Upper lobe of right lung (tissue), 1 donor: ENCODE measurements around the gene SMIM26. TPM values are rescaled to one million over a fixed set of nuclear protein-coding genes. Genes with fewer than 3 reads are reported as not detected.

Experiments
- ATAC-seq: fragments of 200-7000 bp; cut with Tn5 transposase; one replicate; pipeline ENCODE4 v1.9.1; 2020; ENCODE audit warnings: mild to moderate bottlenecking, moderate library complexity
- DNase-seq: peaks from one replicate; pipeline ENCODE4 v3.0.0-alpha.2; 2020
- H3K27ac ChIP-seq: fragments of 200-600 bp; one replicate; pipeline ENCODE4 v1.8.0; 2022
- H3K27me3 ChIP-seq: fragments of 200-600 bp; one replicate; pipeline ENCODE4 v1.8.0; 2022; ENCODE audit warnings: mild to moderate bottlenecking
- H3K36me3 ChIP-seq: fragments of 200-600 bp; one replicate; pipeline ENCODE4 v1.8.0; 2022
- H3K4me1 ChIP-seq: fragments of 200-600 bp; one replicate; pipeline ENCODE4 v1.8.0; 2022
- H3K4me3 ChIP-seq: fragments of 200-600 bp; one replicate; pipeline ENCODE4 v1.8.0; 2022; ENCODE audit warnings: mild to moderate bottlenecking
- H3K9me3 ChIP-seq: fragments of 200-600 bp; one replicate; pipeline ENCODE4 v1.8.0; 2022
- intact Hi-C: fragments of 100-400 bp; cut with DNase I; formaldehyde crosslinking; loops from one replicate; pipeline ENCODE4 v1.11.0; 2022
- total RNA-seq: library from RNA; stranded (reverse); fragmentation: NEBNext Ultra II Directional; extraction: Animal tissue kit (Norgen Biotek cat#: 25700); gene quantifications from one replicate; pipeline ENCODE4 v1.2.1, GENCODE V29; 2021
- TF ChIP-seq, protein P1 (sequence below): fragments of 200-600 bp; IDR thresholded peaks from one replicate; pipeline ENCODE4 v1.8.0; 2022; ENCODE audit warnings: antibody characterized with exemption
- donor health status: DM: no; HTN: yes; CAD: no; lungs with severe emphysema.

SMIM26 gene
- total RNA-seq, 1 donor from 2014 or later = 59.5 TPM

DNA sequence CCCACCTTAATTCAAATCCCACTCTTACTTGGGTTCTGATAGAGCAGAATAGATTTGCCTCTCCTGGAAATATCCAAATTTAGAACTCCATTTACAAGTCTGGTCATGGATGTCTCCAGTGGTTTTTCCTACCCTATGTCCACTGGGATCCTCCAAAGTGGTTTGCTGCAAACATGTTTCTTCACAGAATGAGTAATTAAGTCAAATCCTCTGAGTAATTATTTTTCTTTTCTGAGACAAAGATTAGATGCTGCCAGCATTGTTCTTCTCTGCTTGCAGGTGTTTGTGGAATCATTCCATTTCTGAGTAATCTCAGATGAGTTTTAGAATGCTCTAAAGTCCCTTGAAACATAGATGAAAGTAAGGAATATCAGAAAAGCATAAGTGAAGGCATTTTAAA, 42.5 kb downstream of the SMIM26 start:
- intact Hi-C loops = no loop called here
- ATAC-seq (no peak), DNase-seq (no peak)
- H3K9me3 ChIP-seq = no peaks in the 10 kb centered on the region
- H3K4me1 ChIP-seq = no peaks in the 10 kb centered on the region
- H3K27me3 ChIP-seq = no peaks in the 10 kb centered on the region
- no peak overlapping the region for H3K27ac ChIP-seq
- no peaks in the 10 kb centered on the region for H3K36me3 ChIP-seq
- no peak overlapping the region for H3K4me3 ChIP-seq
- TF ChIP-seq, protein P1, sequence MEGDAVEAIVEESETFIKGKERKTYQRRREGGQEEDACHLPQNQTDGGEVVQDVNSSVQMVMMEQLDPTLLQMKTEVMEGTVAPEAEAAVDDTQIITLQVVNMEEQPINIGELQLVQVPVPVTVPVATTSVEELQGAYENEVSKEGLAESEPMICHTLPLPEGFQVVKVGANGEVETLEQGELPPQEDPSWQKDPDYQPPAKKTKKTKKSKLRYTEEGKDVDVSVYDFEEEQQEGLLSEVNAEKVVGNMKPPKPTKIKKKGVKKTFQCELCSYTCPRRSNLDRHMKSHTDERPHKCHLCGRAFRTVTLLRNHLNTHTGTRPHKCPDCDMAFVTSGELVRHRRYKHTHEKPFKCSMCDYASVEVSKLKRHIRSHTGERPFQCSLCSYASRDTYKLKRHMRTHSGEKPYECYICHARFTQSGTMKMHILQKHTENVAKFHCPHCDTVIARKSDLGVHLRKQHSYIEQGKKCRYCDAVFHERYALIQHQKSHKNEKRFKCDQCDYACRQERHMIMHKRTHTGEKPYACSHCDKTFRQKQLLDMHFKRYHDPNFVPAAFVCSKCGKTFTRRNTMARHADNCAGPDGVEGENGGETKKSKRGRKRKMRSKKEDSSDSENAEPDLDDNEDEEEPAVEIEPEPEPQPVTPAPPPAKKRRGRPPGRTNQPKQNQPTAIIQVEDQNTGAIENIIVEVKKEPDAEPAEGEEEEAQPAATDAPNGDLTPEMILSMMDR = no peak

DNA sequence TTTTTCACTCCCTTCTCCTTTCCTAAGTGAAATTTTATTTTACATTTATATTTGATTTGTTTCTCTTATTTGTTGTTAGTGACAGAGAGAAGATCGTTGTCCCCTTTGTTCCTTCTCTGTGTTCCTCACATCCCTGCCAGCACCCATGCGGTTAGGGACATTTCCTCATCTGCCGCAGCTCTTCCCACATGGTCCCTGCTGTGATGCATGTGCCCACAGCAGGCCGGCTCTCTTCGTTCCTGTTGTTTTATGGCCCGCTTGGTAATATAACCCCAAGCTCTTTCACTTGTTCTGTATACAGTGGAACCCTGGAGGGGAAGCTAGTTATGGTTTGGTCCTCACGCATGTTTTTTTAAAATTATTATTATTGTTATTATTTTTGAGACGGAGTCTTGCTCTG, 44.3 kb downstream of the SMIM26 start:
- Histone ChIP-seq H3K4me3 (no peak overlapping the region), H3K9me3 (no peaks in the 10 kb centered on the region), H3K4me1 (no peaks in the 10 kb centered on the region), H3K27me3 (no peaks in the 10 kb centered on the region), H3K36me3 (no peaks in the 10 kb centered on the region), H3K27ac (no peak overlapping the region)
- intact Hi-C loops = no loop called here
- TF ChIP-seq, protein P1 = no peak
- DNase-seq (no peak), ATAC-seq (no peak)

DNA sequence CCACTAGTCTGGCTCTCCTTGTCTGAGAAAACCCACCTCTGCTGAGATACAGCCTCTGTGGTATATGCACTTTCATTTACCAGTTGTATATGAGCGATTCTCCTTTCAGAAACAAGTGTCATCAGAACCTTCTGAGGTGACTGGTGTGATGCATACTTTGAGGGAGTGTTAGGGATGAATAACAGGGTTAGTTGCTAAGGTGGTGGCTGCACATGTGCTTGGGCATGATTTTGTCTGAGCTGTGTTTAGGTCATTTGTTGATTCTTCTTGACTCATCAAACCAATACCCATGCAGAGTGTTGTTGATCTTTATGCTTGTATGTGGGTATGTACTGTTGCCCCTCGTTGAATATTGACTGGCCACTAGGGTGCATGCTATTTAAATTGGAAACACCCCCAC, 46.3 kb downstream of the SMIM26 start:
- Histone ChIP-seq H3K4me3 (no peak overlapping the region), H3K4me1 (no peaks in the 10 kb centered on the region), H3K27ac (no peak overlapping the region), H3K27me3 (no peaks in the 10 kb centered on the region), H3K9me3 (no peaks in the 10 kb centered on the region), H3K36me3 (no peaks in the 10 kb centered on the region)
- DNase-seq (no peak), ATAC-seq (no peak)
- intact Hi-C loops = no loop called here
- TF ChIP-seq, protein P1 = no peak

DNA sequence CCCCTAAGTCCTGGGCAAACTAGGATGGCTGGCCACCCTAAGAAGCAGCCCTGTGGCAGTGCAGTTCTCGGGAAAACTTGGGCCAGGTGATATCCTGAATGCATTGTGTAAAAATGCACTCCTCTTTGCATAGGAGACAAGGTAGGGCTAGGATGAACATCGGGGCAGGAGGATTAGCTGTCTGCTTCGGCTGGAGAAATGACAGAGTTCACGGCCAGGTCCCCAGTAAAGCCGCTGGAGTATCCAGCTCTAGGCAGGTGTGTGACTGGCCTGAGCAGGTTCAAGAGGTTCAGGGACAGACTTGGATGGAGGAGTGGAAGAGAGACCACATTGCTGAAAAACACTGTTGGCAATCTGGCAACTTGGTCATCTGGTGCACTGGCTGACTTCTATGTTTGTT, 47.0 kb downstream of the SMIM26 start:
- ATAC-seq (no peak), DNase-seq (no peak)
- Histone ChIP-seq H3K4me1 (no peaks in the 10 kb centered on the region), H3K4me3 (no peak overlapping the region), H3K27ac (no peak overlapping the region), H3K9me3 (no peaks in the 10 kb centered on the region), H3K36me3 (no peaks in the 10 kb centered on the region), H3K27me3 (no peaks in the 10 kb centered on the region)
- intact Hi-C loops = no loop called here
- TF ChIP-seq, protein P1 = no peak

DNA sequence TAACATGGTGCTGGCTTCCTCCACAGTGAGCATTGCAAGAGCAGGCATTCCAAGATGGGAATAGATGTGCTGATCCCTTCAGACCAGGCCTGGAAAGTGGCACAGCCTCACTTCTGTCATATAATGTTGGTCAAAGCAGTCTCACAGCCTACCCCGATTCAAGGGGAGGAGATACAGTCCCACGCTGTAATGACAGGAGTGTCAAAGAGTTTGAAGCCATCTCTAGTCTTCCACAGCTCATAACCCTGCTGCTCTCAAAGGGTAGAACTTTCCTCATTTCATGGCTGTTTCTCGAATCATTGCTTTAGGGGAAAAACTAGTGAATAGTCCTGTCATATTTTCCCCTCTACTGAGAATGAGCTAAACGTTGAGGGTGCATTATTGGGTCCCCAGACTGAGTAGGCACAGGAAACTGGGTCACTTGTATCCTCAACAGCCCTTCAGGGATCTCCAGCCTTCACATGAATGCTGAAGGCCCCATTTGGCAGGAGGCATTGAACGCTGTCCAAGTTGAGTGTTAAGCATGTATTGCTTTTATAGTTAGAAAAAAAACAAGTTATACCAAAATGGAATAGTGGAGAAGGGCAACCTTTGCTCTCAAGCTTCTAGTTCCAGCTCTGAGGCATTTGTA, 47.9 kb downstream of the SMIM26 start:
- Histone ChIP-seq H3K4me1 (no peaks in the 10 kb centered on the region), H3K27me3 (no peaks in the 10 kb centered on the region), H3K9me3 (no peaks in the 10 kb centered on the region), H3K36me3 (no peaks in the 10 kb centered on the region), H3K4me3 (no peak overlapping the region), H3K27ac (no peak overlapping the region)
- ATAC-seq (peak; percentile 62), DNase-seq (no peak)
- intact Hi-C loops = no loop called here
- TF ChIP-seq, protein P1 = no peak

Other genes with a start within 250 kb of the SMIM26 start
- gene DZANK1, start 100.4 kb upstream of the SMIM26 start, total RNA-seq = 2.7 TPM
- gene POLR3F, start 100.0 kb upstream of the SMIM26 start, total RNA-seq = 7.2 TPM
- gene RBBP9, start 70.2 kb upstream of the SMIM26 start, total RNA-seq = 14.0 TPM
- gene SEC23B, start 59.5 kb upstream of the SMIM26 start, total RNA-seq = 62.9 TPM
- 19.9 TPM for gene DTD1, start 20.6 kb downstream of the SMIM26 start, total RNA-seq
- gene SCP2D1, start 246.4 kb downstream of the SMIM26 start, total RNA-seq = not detected